Loucy (cell line): ENCODE measurements around the gene BRD3OS.

ENCODE experiments used
- H2AFZ ChIP-seq: fragments of 200-600 bp; sonication (generic); 2 replicates; pipeline ENCODE4 v1.6.0; 2016; ENCODE audit warnings: antibody characterized with exemption, mild to moderate bottlenecking, low read length, moderate library complexity
- H3F3A ChIP-seq: fragments of 200-600 bp; 2 replicates; pipeline ENCODE4 v1.6.0; 2016; ENCODE audit warnings: antibody characterized with exemption, low read depth, mild to moderate bottlenecking
- H3K27me3 ChIP-seq: fragments of 200-600 bp; sonication (generic); 2 replicates; pipeline ENCODE4 v1.6.1; 2014; ENCODE audit warnings: low read length, mild to moderate bottlenecking; ENCODE audit not compliant: insufficient read depth, poor library complexity, severe bottlenecking
- H3K36me3 ChIP-seq: fragments of 200-600 bp; sonication (generic); 2 replicates; pipeline ENCODE4 v1.6.1; 2016; ENCODE audit warnings: low read length; ENCODE audit not compliant: insufficient read depth
- H3K4me1 ChIP-seq: fragments of 200-600 bp; sonication (generic); 2 replicates; pipeline ENCODE4 v1.5.1; 2014; ENCODE audit warnings: low read length, mild to moderate bottlenecking; ENCODE audit not compliant: insufficient read depth, poor library complexity, severe bottlenecking
- H3K4me2 ChIP-seq: fragments of 200-600 bp; sonication (generic); 2 replicates; pipeline ENCODE4 v1.6.0; 2014; ENCODE audit warnings: antibody characterized with exemption, low read length, low read depth, mild to moderate bottlenecking; ENCODE audit not compliant: poor library complexity, severe bottlenecking
- H3K4me3 ChIP-seq: fragments of 200-600 bp; sonication (generic); 2 replicates; pipeline ENCODE4 v1.5.1; 2014; ENCODE audit warnings: low read length, mild to moderate bottlenecking, mixed read lengths; ENCODE audit not compliant: poor library complexity, severe bottlenecking
- H3K79me2 ChIP-seq: fragments of 200-600 bp; sonication (generic); 2 replicates; pipeline ENCODE4 v1.6.1; 2014; ENCODE audit warnings: low read length; ENCODE audit not compliant: insufficient read depth
- H3K9ac ChIP-seq: fragments of 200-600 bp; sonication (generic); 2 replicates; pipeline ENCODE4 v1.6.0; 2014; ENCODE audit warnings: mild to moderate bottlenecking, low read depth, low read length, moderate library complexity; ENCODE audit not compliant: poor library complexity, severe bottlenecking
- H3K9me2 ChIP-seq: fragments of 200-600 bp; sonication (generic); replicated peaks from 2 replicates; pipeline ENCODE4 v1.6.1; 2016; ENCODE audit warnings: low read depth, low read length, mixed read lengths
- H3K9me3 ChIP-seq: fragments of 200-600 bp; sonication (generic); 2 replicates; pipeline ENCODE4 v1.6.1; 2014; ENCODE audit warnings: mild to moderate bottlenecking, antibody characterized with exemption, low read length, low read depth; ENCODE audit not compliant: insufficient read depth
- H4K20me1 ChIP-seq: fragments of 200-600 bp; sonication (generic); 2 replicates; pipeline ENCODE4 v1.6.0; 2014; ENCODE audit warnings: antibody characterized with exemption, low read length, mild to moderate bottlenecking; ENCODE audit not compliant: insufficient read depth, poor library complexity, severe bottlenecking
- CTCF ChIP-seq: fragments of 200-600 bp; sonication (generic); conservative IDR thresholded peaks from 2 replicates; pipeline ENCODE4 v1.5.1; 2014; ENCODE audit warnings: mild to moderate bottlenecking, antibody characterized with exemption, low read length
- EZH2phosphoT487 ChIP-seq: fragments of 200-600 bp; IDR thresholded peaks from 2 replicates; pipeline ENCODE4 v1.6.1; 2018; ENCODE audit warnings: antibody characterized with exemption, mild to moderate bottlenecking, moderate library complexity, borderline replicate concordance

The BRD3OS gene

GRCh38 chr9:134028076-134028475 lies 2.8 kb downstream of the BRD3OS start:
- no peaks in the 10 kb centered on the region for H4K20me1 ChIP-seq

GRCh38 chr9:134028575-134029247 lies 3.4 kb downstream of the BRD3OS start:
- Histone ChIP-seq H3K79me2 (no peaks in the 10 kb centered on the region), H3K27me3 (no peaks in the 10 kb centered on the region), H3K36me3 (peaks cover 20% of the 10 kb centered on the region; the same call in 1 of the 2 replicates), H3K4me2 (no peak overlapping the region), H3K9me3 (no peaks in the 10 kb centered on the region), H3K4me1 (peaks cover 4% of the 10 kb centered on the region), H3K9ac (no peak overlapping the region), H4K20me1 (no peaks in the 10 kb centered on the region), H2AFZ (no peak overlapping the region), H3F3A (no peaks in the 10 kb centered on the region), H3K9me2 (no peaks in the 10 kb centered on the region), H3K4me3 (no peak overlapping the region)
- no peak for TF ChIP-seq CTCF
- TF ChIP-seq EZH2phosphoT487, result no peak

More at GRCh38 chr9:134028076-134028475, 2.8 kb downstream of the BRD3OS start:
- no peaks in the 10 kb centered on the region for H3K9me3 ChIP-seq
- H3K27me3 ChIP-seq, result no peaks in the 10 kb centered on the region
- no peaks in the 10 kb centered on the region for H3K79me2 ChIP-seq
- H2AFZ ChIP-seq, result no peak overlapping the region
- TF ChIP-seq CTCF, result no peak
- TF ChIP-seq EZH2phosphoT487, result no peak
- no peaks in the 10 kb centered on the region for H3K9me2 ChIP-seq
- H3K4me2 ChIP-seq, result no peak overlapping the region
- H3F3A ChIP-seq, result no peaks in the 10 kb centered on the region
- H3K4me3 ChIP-seq, result no peak overlapping the region
- H3K36me3 ChIP-seq, result peaks cover 14% of the 10 kb centered on the region; the same call in 1 of the 2 replicates
- H3K9ac ChIP-seq, result no peak overlapping the region
- H3K4me1 ChIP-seq, result peaks cover 4% of the 10 kb centered on the region

GRCh38 chr9:134029248-134030226 lies 4.3 kb downstream of the BRD3OS start:
- TF ChIP-seq EZH2phosphoT487 (no peak), CTCF (no peak)
- H3K9me3 ChIP-seq, result no peaks in the 10 kb centered on the region
- peaks cover 4% of the 10 kb centered on the region for H3K4me1 ChIP-seq
- peaks cover 28% of the 10 kb centered on the region; the same call in 1 of the 2 replicates for H3K36me3 ChIP-seq
- no peak overlapping the region for H3K4me3 ChIP-seq
- H3K27me3 ChIP-seq, result no peaks in the 10 kb centered on the region
- H3F3A ChIP-seq, result no peaks in the 10 kb centered on the region
- no peak overlapping the region for H3K4me2 ChIP-seq
- no peak overlapping the region for H3K9ac ChIP-seq
- H3K79me2 ChIP-seq, result no peaks in the 10 kb centered on the region
- H2AFZ ChIP-seq, result no peak overlapping the region
- H4K20me1 ChIP-seq, result no peaks in the 10 kb centered on the region
- H3K9me2 ChIP-seq, result no peaks in the 10 kb centered on the region
